ENCODE measurements around the gene APBB1IP.

- TF ChIP-seq CTCF (IDR thresholded peaks at IDR 0.05) (no peak), EZH2 (IDR thresholded peaks at IDR 0.05; ENCODE audit: borderline replicate concordance, insufficient read depth, low read depth, low read length, poor library complexity, severe bottlenecking) (no peak)
These were observed 21.0 kb upstream of the APBB1IP start for GRCh38 chr10:26417136-26417535.

All from B cell (primary cell).